Activated effector memory CD4-positive, alpha-beta T cell treated with anti-CD3 and anti-CD28 coated beads, Interleukin-2, amount 50 U/mL, for 16 hours (primary cell): ENCODE results near the gene ALCAM.
A peak's percentile ranks its signal among the peaks of the same experiment; 100 is the strongest.
"Not testable (repeated sequence)": the region's sequence is repeated elsewhere in the genome, so short reads cannot be mapped to it uniquely, and the experiment has no call there.

ENCODE experiments used
- DNase-seq: peaks from one replicate; pipeline ENCODE4 v3.0.0-alpha.2; 2020

The ALCAM gene

GRCh38 chr3:105356988-105357387, 9.7 kb upstream of the ALCAM start:
- DNase-seq: no peak

GRCh38 chr3:105359098-105359762, 7.5 kb upstream of the ALCAM start:
- no peak for DNase-seq

GRCh38 chr3:105360003-105360402, 6.7 kb upstream of the ALCAM start:
- DNase-seq: no peak

GRCh38 chr3:105362021-105362665, 4.6 kb upstream of the ALCAM start:
- no peak for DNase-seq

- no peak for DNase-seq
These were observed 2.6 kb upstream of the ALCAM start for GRCh38 chr3:105364128-105364527.

- DNase-seq: no peak
These were observed 1.7 kb upstream of the ALCAM start for GRCh38 chr3:105365081-105365390.

GRCh38 chr3:105365391-105366325, 1.1 kb upstream of the ALCAM start:
- no peak for DNase-seq

- DNase-seq: peak; percentile 78
These were observed 325 bp downstream of the ALCAM start for GRCh38 chr3:105367063-105367405.

- peak; percentile 87 for DNase-seq
These were observed 901 bp downstream of the ALCAM start for GRCh38 chr3:105367406-105368213.

GRCh38 chr3:105368566-105369499, 2.1 kb downstream of the ALCAM start:
- peak; percentile 91 for DNase-seq

GRCh38 chr3:105369500-105370371, 3.0 kb downstream of the ALCAM start:
- peak; percentile 78 for DNase-seq

- no peak for DNase-seq
These were observed 6.7 kb downstream of the ALCAM start for GRCh38 chr3:105373383-105373782.

- no peak for DNase-seq
These were observed 9.2 kb downstream of the ALCAM start for GRCh38 chr3:105375750-105376511.

- no peak for DNase-seq
These were observed 11.0 kb downstream of the ALCAM start for GRCh38 chr3:105377716-105378115.

- DNase-seq: no peak
These were observed 18.5 kb downstream of the ALCAM start for GRCh38 chr3:105385179-105385578.

- no peak for DNase-seq
These were observed 19.3 kb downstream of the ALCAM start for GRCh38 chr3:105385819-105386508.

GRCh38 chr3:105387122-105387751, 20.5 kb downstream of the ALCAM start:
- DNase-seq: no peak

GRCh38 chr3:105388176-105388575, 21.5 kb downstream of the ALCAM start:
- no peak for DNase-seq

- DNase-seq: not testable (repeated sequence)
These were observed 23.1 kb downstream of the ALCAM start for GRCh38 chr3:105389759-105390158.
